Measurements from ENCODE around the gene GALNT17.

GALNT17 gene

GRCh38 chr7:71649812-71650211 lies 517.9 kb downstream of the GALNT17 start:
- H3K27me3 ChIP-seq (ENCODE audit: insufficient read depth, low read length), result no peaks in the 10 kb centered on the region
- no peaks in the 10 kb centered on the region for H3K79me1 ChIP-seq (ENCODE audit: low read length)
- no peak overlapping the region for H3K23ac ChIP-seq (ENCODE audit: low read length)
- no peak overlapping the region for H4K12ac ChIP-seq (ENCODE audit: low read depth, low read length)
- DNase-seq, result no peak
- H2AFZ ChIP-seq (ENCODE audit: insufficient read depth, low read length, poor library complexity), result no peak overlapping the region
- no peak overlapping the region for H2AK5ac ChIP-seq (ENCODE audit: low read length)
- no peak overlapping the region for H3K9ac ChIP-seq (ENCODE audit: low read length)
- no peaks in the 10 kb centered on the region for H3K36me3 ChIP-seq (ENCODE audit: control insufficient read depth in 1 of 2, insufficient read depth in 2 of 2, low read length in 2 of 2)
- no peaks in the 10 kb centered on the region for H3K4me1 ChIP-seq (ENCODE audit: control insufficient read depth in 1 of 2, insufficient read depth in 2 of 2, low read length in 2 of 2)
- H3K4me2 ChIP-seq (ENCODE audit: low read length), result no peak overlapping the region
- no peak overlapping the region for H2BK5ac ChIP-seq (ENCODE audit: low read depth, low read length, poor library complexity)
- H3K79me2 ChIP-seq (ENCODE audit: control insufficient read depth, insufficient read depth, low read length, poor library complexity), result no peaks in the 10 kb centered on the region
- H3K14ac ChIP-seq (ENCODE audit: low read length), result no peak overlapping the region
- no peak overlapping the region for H4K8ac ChIP-seq (ENCODE audit: low read depth, low read length)
- H4K91ac ChIP-seq (ENCODE audit: low read depth, low read length), result no peak overlapping the region
- no peak overlapping the region for H3K27ac ChIP-seq (ENCODE audit: low read depth, low read length)
- no peak overlapping the region for H3K4ac ChIP-seq (ENCODE audit: low read depth, low read length)
- H3K9me3 ChIP-seq (ENCODE audit: insufficient read depth, low read depth, low read length), result peaks cover 11% of the 10 kb centered on the region
- no peak overlapping the region for H3K18ac ChIP-seq (ENCODE audit: low read length)
- no peak overlapping the region for H2BK120ac ChIP-seq (ENCODE audit: insufficient read depth, low read length, poor library complexity)
- H3K4me3 ChIP-seq (ENCODE audit: low read depth, low read length), result no peak overlapping the region
- H2BK12ac ChIP-seq (ENCODE audit: low read length), result no peak overlapping the region
- WGBS (ENCODE audit: extremely low coverage, insufficient coverage, insufficient read length), result no CpG with 5 or more reads among the region's 1 CpG

- Histone ChIP-seq H2BK120ac (ENCODE audit: insufficient read depth, low read length, poor library complexity) (no peak overlapping the region), H2BK12ac (ENCODE audit: low read length) (no peak overlapping the region), H3K4me2 (ENCODE audit: low read length) (no peak overlapping the region), H4K8ac (ENCODE audit: low read depth, low read length) (no peak overlapping the region), H3K79me1 (ENCODE audit: low read length) (no peaks in the 10 kb centered on the region), H3K27ac (ENCODE audit: low read depth, low read length) (no peak overlapping the region), H4K12ac (ENCODE audit: low read depth, low read length) (no peak overlapping the region), H3K23ac (ENCODE audit: low read length) (no peak overlapping the region), H3K18ac (ENCODE audit: low read length) (no peak overlapping the region), H4K91ac (ENCODE audit: low read depth, low read length) (no peak overlapping the region), H3K9me3 (ENCODE audit: insufficient read depth, low read depth, low read length) (peaks cover 11% of the 10 kb centered on the region), H3K4ac (ENCODE audit: low read depth, low read length) (no peak overlapping the region), H3K14ac (ENCODE audit: low read length) (no peak overlapping the region), H3K79me2 (ENCODE audit: control insufficient read depth, insufficient read depth, low read length, poor library complexity) (no peaks in the 10 kb centered on the region), H3K27me3 (ENCODE audit: insufficient read depth, low read length) (no peaks in the 10 kb centered on the region), H3K4me3 (ENCODE audit: low read depth, low read length) (no peak overlapping the region), H3K9ac (ENCODE audit: low read length) (no peak overlapping the region), H3K36me3 (ENCODE audit: control insufficient read depth in 1 of 2, insufficient read depth in 2 of 2, low read length in 2 of 2) (no peaks in the 10 kb centered on the region), H3K4me1 (ENCODE audit: control insufficient read depth in 1 of 2, insufficient read depth in 2 of 2, low read length in 2 of 2) (no peaks in the 10 kb centered on the region), H2AK5ac (ENCODE audit: low read length) (no peak overlapping the region), H2BK5ac (ENCODE audit: low read depth, low read length, poor library complexity) (no peak overlapping the region), H2AFZ (ENCODE audit: insufficient read depth, low read length, poor library complexity) (no peak overlapping the region)
- no CpG with 5 or more reads among the region's 2 CpGs for WGBS (ENCODE audit: extremely low coverage, insufficient coverage, insufficient read length)
- no peak for DNase-seq
Observed at GRCh38 chr7:71650653-71651337, 518.9 kb downstream of the GALNT17 start.

GRCh38 chr7:71652510-71652909 lies 520.6 kb downstream of the GALNT17 start:
- Histone ChIP-seq H3K23ac (ENCODE audit: low read length) (no peak overlapping the region), H4K91ac (ENCODE audit: low read depth, low read length) (no peak overlapping the region), H3K9ac (ENCODE audit: low read length) (no peak overlapping the region), H3K79me1 (ENCODE audit: low read length) (no peaks in the 10 kb centered on the region), H2BK120ac (ENCODE audit: insufficient read depth, low read length, poor library complexity) (no peak overlapping the region), H3K14ac (ENCODE audit: low read length) (no peak overlapping the region), H2AFZ (ENCODE audit: insufficient read depth, low read length, poor library complexity) (no peak overlapping the region), H2BK12ac (ENCODE audit: low read length) (no peak overlapping the region), H3K4me3 (ENCODE audit: low read depth, low read length) (no peak overlapping the region), H2BK5ac (ENCODE audit: low read depth, low read length, poor library complexity) (no peak overlapping the region), H3K27ac (ENCODE audit: low read depth, low read length) (no peak overlapping the region), H3K79me2 (ENCODE audit: control insufficient read depth, insufficient read depth, low read length, poor library complexity) (no peaks in the 10 kb centered on the region), H4K12ac (ENCODE audit: low read depth, low read length) (no peak overlapping the region), H3K4me2 (ENCODE audit: low read length) (no peak overlapping the region), H3K4ac (ENCODE audit: low read depth, low read length) (no peak overlapping the region), H3K4me1 (ENCODE audit: control insufficient read depth in 1 of 2, insufficient read depth in 2 of 2, low read length in 2 of 2) (no peaks in the 10 kb centered on the region), H3K27me3 (ENCODE audit: insufficient read depth, low read length) (no peaks in the 10 kb centered on the region), H3K18ac (ENCODE audit: low read length) (no peak overlapping the region), H2AK5ac (ENCODE audit: low read length) (no peak overlapping the region), H3K9me3 (ENCODE audit: insufficient read depth, low read depth, low read length) (peaks cover 11% of the 10 kb centered on the region), H3K36me3 (ENCODE audit: control insufficient read depth in 1 of 2, insufficient read depth in 2 of 2, low read length in 2 of 2) (no peaks in the 10 kb centered on the region), H4K8ac (ENCODE audit: low read depth, low read length) (no peak overlapping the region)
- no peak for DNase-seq
- WGBS (ENCODE audit: extremely low coverage, insufficient coverage, insufficient read length), result no CpG with 5 or more reads among the region's 8 CpGs

GRCh38 chr7:71657386-71657785 lies 525.4 kb downstream of the GALNT17 start:
- no CpG with 5 or more reads among the region's 1 CpG for WGBS (ENCODE audit: extremely low coverage, insufficient coverage, insufficient read length)
- Histone ChIP-seq H3K18ac (ENCODE audit: low read length) (no peak overlapping the region), H2BK5ac (ENCODE audit: low read depth, low read length, poor library complexity) (no peak overlapping the region), H2AFZ (ENCODE audit: insufficient read depth, low read length, poor library complexity) (no peak overlapping the region), H3K9me3 (ENCODE audit: insufficient read depth, low read depth, low read length) (peaks cover 3% of the 10 kb centered on the region), H3K36me3 (ENCODE audit: control insufficient read depth in 1 of 2, insufficient read depth in 2 of 2, low read length in 2 of 2) (no peaks in the 10 kb centered on the region), H3K79me2 (ENCODE audit: control insufficient read depth, insufficient read depth, low read length, poor library complexity) (no peaks in the 10 kb centered on the region), H4K8ac (ENCODE audit: low read depth, low read length) (no peak overlapping the region), H3K27me3 (ENCODE audit: insufficient read depth, low read length) (no peaks in the 10 kb centered on the region), H3K4me1 (ENCODE audit: control insufficient read depth in 1 of 2, insufficient read depth in 2 of 2, low read length in 2 of 2) (no peaks in the 10 kb centered on the region), H4K91ac (ENCODE audit: low read depth, low read length) (no peak overlapping the region), H3K79me1 (ENCODE audit: low read length) (no peaks in the 10 kb centered on the region), H3K23ac (ENCODE audit: low read length) (no peak overlapping the region), H3K4me2 (ENCODE audit: low read length) (no peak overlapping the region), H3K14ac (ENCODE audit: low read length) (no peak overlapping the region), H2BK120ac (ENCODE audit: insufficient read depth, low read length, poor library complexity) (no peak overlapping the region), H2AK5ac (ENCODE audit: low read length) (no peak overlapping the region), H4K12ac (ENCODE audit: low read depth, low read length) (no peak overlapping the region), H3K9ac (ENCODE audit: low read length) (no peak overlapping the region), H3K4ac (ENCODE audit: low read depth, low read length) (no peak overlapping the region), H2BK12ac (ENCODE audit: low read length) (no peak overlapping the region), H3K27ac (ENCODE audit: low read depth, low read length) (no peak overlapping the region), H3K4me3 (ENCODE audit: low read depth, low read length) (no peak overlapping the region)
- DNase-seq, result no peak
